ENCODE data around the gene ADGRG2.

The ADGRG2 gene

GRCh38 chrX:18994713-18995112, 127.6 kb downstream of the ADGRG2 start:
- TF ChIP-seq ZBTB7A (IDR thresholded peaks at IDR 0.05; ENCODE audit: low read depth) (no peak), CEBPB (IDR thresholded peaks at IDR 0.05) (no peak), TEAD4 (IDR thresholded peaks at IDR 0.05) (no peak), RAD21 (IDR thresholded peaks at IDR 0.05; ENCODE audit: low read depth) (no peak), NFIC (IDR thresholded peaks at IDR 0.05) (no peak), USF1 (IDR thresholded peaks at IDR 0.05) (no peak), MAX (IDR thresholded peaks at IDR 0.05) (no peak), FOXM1 (IDR thresholded peaks at IDR 0.05; ENCODE audit: borderline replicate concordance, low read depth) (no peak), EP300 (IDR thresholded peaks at IDR 0.05; ENCODE audit: borderline replicate concordance) (no peak), CREB1 (IDR thresholded peaks at IDR 0.05; ENCODE audit: low read depth) (no peak), TAF1 (IDR thresholded peaks at IDR 0.05; ENCODE audit: low read depth) (no peak)

GRCh38 chrX:18992829-18993228, 129.4 kb downstream of the ADGRG2 start:
- TF ChIP-seq YY1 (IDR thresholded peaks at IDR 0.05; ENCODE audit: low read depth) (no peak), TCF12 (IDR thresholded peaks at IDR 0.05; ENCODE audit: low read depth) (no peak), TAF1 (IDR thresholded peaks at IDR 0.05; ENCODE audit: low read depth) (no peak), USF1 (IDR thresholded peaks at IDR 0.05) (no peak), EP300 (IDR thresholded peaks at IDR 0.05; ENCODE audit: borderline replicate concordance) (no peak), CREB1 (IDR thresholded peaks at IDR 0.05; ENCODE audit: low read depth) (no peak), NFIC (IDR thresholded peaks at IDR 0.05) (no peak), TEAD4 (IDR thresholded peaks at IDR 0.05) (no peak), FOXM1 (IDR thresholded peaks at IDR 0.05; ENCODE audit: borderline replicate concordance, low read depth) (no peak), ZBTB7A (IDR thresholded peaks at IDR 0.05; ENCODE audit: low read depth) (no peak), RAD21 (IDR thresholded peaks at IDR 0.05; ENCODE audit: low read depth) (no peak), MAX (IDR thresholded peaks at IDR 0.05) (no peak), CEBPB (IDR thresholded peaks at IDR 0.05) (no peak)
- TF ChIP-seq, protein P1, sequence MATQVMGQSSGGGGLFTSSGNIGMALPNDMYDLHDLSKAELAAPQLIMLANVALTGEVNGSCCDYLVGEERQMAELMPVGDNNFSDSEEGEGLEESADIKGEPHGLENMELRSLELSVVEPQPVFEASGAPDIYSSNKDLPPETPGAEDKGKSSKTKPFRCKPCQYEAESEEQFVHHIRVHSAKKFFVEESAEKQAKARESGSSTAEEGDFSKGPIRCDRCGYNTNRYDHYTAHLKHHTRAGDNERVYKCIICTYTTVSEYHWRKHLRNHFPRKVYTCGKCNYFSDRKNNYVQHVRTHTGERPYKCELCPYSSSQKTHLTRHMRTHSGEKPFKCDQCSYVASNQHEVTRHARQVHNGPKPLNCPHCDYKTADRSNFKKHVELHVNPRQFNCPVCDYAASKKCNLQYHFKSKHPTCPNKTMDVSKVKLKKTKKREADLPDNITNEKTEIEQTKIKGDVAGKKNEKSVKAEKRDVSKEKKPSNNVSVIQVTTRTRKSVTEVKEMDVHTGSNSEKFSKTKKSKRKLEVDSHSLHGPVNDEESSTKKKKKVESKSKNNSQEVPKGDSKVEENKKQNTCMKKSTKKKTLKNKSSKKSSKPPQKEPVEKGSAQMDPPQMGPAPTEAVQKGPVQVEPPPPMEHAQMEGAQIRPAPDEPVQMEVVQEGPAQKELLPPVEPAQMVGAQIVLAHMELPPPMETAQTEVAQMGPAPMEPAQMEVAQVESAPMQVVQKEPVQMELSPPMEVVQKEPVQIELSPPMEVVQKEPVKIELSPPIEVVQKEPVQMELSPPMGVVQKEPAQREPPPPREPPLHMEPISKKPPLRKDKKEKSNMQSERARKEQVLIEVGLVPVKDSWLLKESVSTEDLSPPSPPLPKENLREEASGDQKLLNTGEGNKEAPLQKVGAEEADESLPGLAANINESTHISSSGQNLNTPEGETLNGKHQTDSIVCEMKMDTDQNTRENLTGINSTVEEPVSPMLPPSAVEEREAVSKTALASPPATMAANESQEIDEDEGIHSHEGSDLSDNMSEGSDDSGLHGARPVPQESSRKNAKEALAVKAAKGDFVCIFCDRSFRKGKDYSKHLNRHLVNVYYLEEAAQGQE (IDR thresholded peaks at IDR 0.05; ENCODE audit: low read depth): no peak

GRCh38 chrX:18985186-18985435, 137.2 kb downstream of the ADGRG2 start:
- TF ChIP-seq ZBTB7A (IDR thresholded peaks at IDR 0.05; ENCODE audit: low read depth) (no peak), NFIC (IDR thresholded peaks at IDR 0.05) (no peak), RAD21 (IDR thresholded peaks at IDR 0.05; ENCODE audit: low read depth) (no peak), TEAD4 (IDR thresholded peaks at IDR 0.05) (no peak), MAX (IDR thresholded peaks at IDR 0.05) (no peak), EGR1 (IDR thresholded peaks at IDR 0.05) (no peak), EP300 (IDR thresholded peaks at IDR 0.05; ENCODE audit: borderline replicate concordance) (no peak), YY1 (IDR thresholded peaks at IDR 0.05; ENCODE audit: low read depth) (no peak), CREB1 (IDR thresholded peaks at IDR 0.05; ENCODE audit: low read depth) (no peak)
- TF ChIP-seq, protein P1 (IDR thresholded peaks at IDR 0.05; ENCODE audit: low read depth): no peak

- TF ChIP-seq TEAD4 (IDR thresholded peaks at IDR 0.05) (no peak), USF1 (IDR thresholded peaks at IDR 0.05) (no peak), RAD21 (IDR thresholded peaks at IDR 0.05; ENCODE audit: low read depth) (no peak), YY1 (IDR thresholded peaks at IDR 0.05; ENCODE audit: low read depth) (no peak), CREB1 (IDR thresholded peaks at IDR 0.05; ENCODE audit: low read depth) (no peak), NFIC (IDR thresholded peaks at IDR 0.05) (0 out of 2 replicates have a peak, but pooled peaks have one; percentile 4), TAF1 (IDR thresholded peaks at IDR 0.05; ENCODE audit: low read depth) (peak; percentile 56; the same call in 1 of the 2 replicates), ZBTB7A (IDR thresholded peaks at IDR 0.05; ENCODE audit: low read depth) (no peak), FOXM1 (IDR thresholded peaks at IDR 0.05; ENCODE audit: borderline replicate concordance, low read depth) (0 out of 2 replicates have a peak, but pooled peaks have one; percentile 33), CEBPB (IDR thresholded peaks at IDR 0.05) (no peak)
- TF ChIP-seq, protein P1 (IDR thresholded peaks at IDR 0.05; ENCODE audit: low read depth): no peak
Measured at GRCh38 chrX:18984381-18985185, 137.7 kb downstream of the ADGRG2 start.
